K562 (cell line): ENCODE data around the gene GOLGA8T. TPM values are rescaled to one million over a fixed set of nuclear protein-coding genes. Genes with fewer than 3 reads are reported as not detected.
"Not testable (repeated sequence)": the region's sequence is repeated elsewhere in the genome, so short reads cannot be mapped to it uniquely, and the experiment has no call there.

Experiments used
- ATAC-seq: fragments of 200-7000 bp; cut with Tn5 transposase; 3 replicates; pipeline ENCODE4 v1.9.1; 2020; ENCODE audit warnings: moderate library complexity
- BruUV-seq: library from RNA; stranded (reverse); fragments of 400-500 nt; replicated peaks from 2 replicates; lab custom pipeline; 2021; lab: Mats Ljungman, UMichigan
- CTCF ChIA-PET: fragments of 300-600 bp; formaldehyde crosslinking; extraction: SDS; loops from one replicate; lab custom pipeline; 2021; ENCODE audit warnings: low intra/inter-chr PET ratio; lab: Yijun Ruan, JAX
- POLR2A ChIA-PET: fragments of 300-600, 350-650 bp; sonication (Branson Sonifier 250); formaldehyde crosslinking; extraction: SDS; loops from one replicate; lab custom pipeline; 2021; ENCODE audit warnings: antibody characterized with exemption, inconsistent platforms; lab: Yijun Ruan, JAX
- DNase-seq, 4 experiments: peaks; one replicate each; pipeline versions ENCODE4 v3.0.0 to v3.0.0-alpha.2; 2011 to 2018; ENCODE audit warnings: low spot score in 3 of 4, mixed read lengths in 3 of 4; ENCODE audit errors: extremely low read depth in 1 of 4
- FAIRE-seq: peaks from 2 replicates; lab custom pipeline; 2011; peaks lifted over from hg19 to GRCh38; lab: Jason Lieb, UNC
- H2AFZ ChIP-seq: 2 replicates; pipeline ENCODE4 v1.6.0; 2011; ENCODE audit warnings: low read depth, low read length, control low read depth, inconsistent platforms
- H3K27ac ChIP-seq: fragments of 200-600 bp; 3 replicates; pipeline ENCODE4 v1.8.0; 2011; ENCODE audit warnings: low read depth, mild to moderate bottlenecking, control low read depth, inconsistent platforms, low read length, moderate library complexity, mixed read lengths; ENCODE audit errors: extremely low read depth
- H3K27me3 ChIP-seq, 2 experiments: fragments of 300-600 bp in 1 of 2; 2 replicates in 1 of 2; 3 replicates in 1 of 2; pipeline versions ENCODE4 v1.6.0 to v1.8.0; 2011; ENCODE audit warnings: inconsistent platforms in 2 of 2, low read length in 2 of 2, mild to moderate bottlenecking in 1 of 2, mixed read lengths in 1 of 2, moderate library complexity in 1 of 2; ENCODE audit not compliant: control insufficient read depth in 2 of 2, insufficient read depth in 2 of 2
- H3K36me3 ChIP-seq: fragments of 300-600 bp; 3 replicates; pipeline ENCODE4 v1.8.0; 2011; ENCODE audit warnings: mild to moderate bottlenecking, low read length, inconsistent platforms; ENCODE audit not compliant: control insufficient read depth, insufficient read depth
- H3K4me1 ChIP-seq, 2 experiments: fragments of 200-600 bp in 1 of 2; replicated peaks in 1 of 2; 2 replicates in 1 of 2; 3 replicates in 1 of 2; pipeline versions ENCODE4 v1.5.1 to v1.8.0; 2011; ENCODE audit warnings: inconsistent platforms in 2 of 2, low read length in 2 of 2, mild to moderate bottlenecking in 1 of 2, mixed read lengths in 1 of 2, moderate library complexity in 1 of 2; ENCODE audit not compliant: control insufficient read depth in 2 of 2, insufficient read depth in 2 of 2
- H3K4me2 ChIP-seq: 2 replicates; pipeline ENCODE4 v1.6.1; 2011; ENCODE audit warnings: low read length, control low read depth, inconsistent platforms, mixed read lengths; ENCODE audit not compliant: insufficient read depth
- H3K4me3 ChIP-seq: fragments of 200-600 bp; sonication (generic), shearing (Covaris generic); 2 replicates; pipeline ENCODE4 v1.5.1; 2016; ENCODE audit warnings: control low read depth, inconsistent platforms
- H3K79me2 ChIP-seq: fragments of 200-600 bp; 3 replicates; pipeline ENCODE4 v1.8.0; 2011; ENCODE audit warnings: low read length, inconsistent platforms; ENCODE audit not compliant: control insufficient read depth, insufficient read depth
- H3K9ac ChIP-seq, 2 experiments: 2 replicates each; pipeline versions ENCODE4 v1.6.0 to v1.6.1; 2011; ENCODE audit warnings: low read depth in 2 of 2, low read length in 2 of 2, control low read depth in 1 of 2, inconsistent platforms in 1 of 2, mild to moderate bottlenecking in 1 of 2, mixed read lengths in 1 of 2; ENCODE audit not compliant: insufficient read depth in 1 of 2
- H3K9me1 ChIP-seq: one replicate; pipeline ENCODE4 v1.6.0; 2011; ENCODE audit warnings: inconsistent platforms, mild to moderate bottlenecking, low read length, moderate library complexity; ENCODE audit not compliant: control insufficient read depth, insufficient read depth
- H3K9me3 ChIP-seq: replicated peaks from 2 replicates; pipeline ENCODE4 v1.5.1; 2011; ENCODE audit warnings: low read depth, low read length, inconsistent platforms; ENCODE audit not compliant: control insufficient read depth, insufficient read depth
- H4K20me1 ChIP-seq: replicated peaks from 2 replicates; pipeline ENCODE4 v1.6.1; 2011; ENCODE audit warnings: low read length, inconsistent platforms, mixed read lengths; ENCODE audit not compliant: control insufficient read depth, insufficient read depth
- PHF20 ChIP-seq: fragments of 450-650 bp; IDR thresholded peaks from 2 replicates; pipeline ENCODE4 v1.6.1; 2018; ENCODE audit not compliant: partially characterized antibody
- WGBS: fragments of 100-300 bp; shearing (Covaris generic); methylation state at CpG from one replicate; pipeline ENCODE4 v1.1.6; 2016; ENCODE audit warnings: low coverage, mixed read lengths; ENCODE audit not compliant: insufficient coverage; ENCODE audit errors: missing lambda C conversion rate; 5-methylcytosine and 5-hydroxymethylcytosine counted together
- in situ Hi-C: fragments of 300-500 bp; cut with MboI; formaldehyde crosslinking; loops from 4 replicates; pipeline ENCODE4 v1.15.0; 2018; ENCODE audit warnings: inconsistent platforms, mixed read lengths
- intact Hi-C: fragments of 100-400 bp; cut with micrococcal nuclease; formaldehyde crosslinking; loops from 2 replicates; pipeline ENCODE4 v1.14.2; 2022
- polyA plus RNA-seq, 8 experiments: library from polyadenylated mRNA; depleted of rRNA in 4 of 8; stranded (reverse) in 5 of 8; unstranded in 3 of 8; fragments of >200 nt; fragmentation: Nextera tagmentation in 2 of 8; fragmentation: Illumina TruSeq in 1 of 8; extraction: Ambion mirVana in 2 of 8; extraction: Trizol in 1 of 8; gene quantifications; 2 replicates each; pipeline versions ENCODE4 v1.2.1 to v1.2.3, GENCODE V29; 2011 to 2014; ENCODE audit warnings: inconsistent platforms in 1 of 8, missing spikeins in 1 of 8
- total RNA-seq, 7 experiments: library from RNA; depleted of rRNA in 6 of 7; stranded (reverse); fragments of >200 nt in 6 of 7; fragmentation: Illumina TruSeq in 2 of 7; extraction: Trizol in 2 of 7; gene quantifications; 2 replicates each; pipeline versions ENCODE4 v1.2.1 to v1.2.3, GENCODE V29; 2011 to 2021; ENCODE audit warnings: low replicate concordance in 1 of 7

GOLGA8T gene
- total and polyA plus RNA-seq, 9 of the 15 experiments (the other 6 are each of a cell fraction or from before 2014, with no cell fraction given), result not detected

GRCh38 chr15:30173041-30173608, 38.3 kb downstream of the GOLGA8T start:
- FAIRE-seq (peak; percentile 98), ATAC-seq (peak; percentile 97)
- WGBS, result 0% methylated on average over 3 of the region's 11 CpGs
- H3K4me2 ChIP-seq, intact Hi-C loops, CTCF ChIA-PET, BruUV-seq, POLR2A ChIA-PET, H3K9me1 ChIP-seq, DNase-seq, H3K4me3 ChIP-seq, H3K27ac ChIP-seq, H4K20me1 ChIP-seq: not testable (repeated sequence)
- peak; percentile 5 for TF ChIP-seq PHF20
- TF ChIP-seq, all 486 proteins: peak for 1; not testable (repeated sequence) for 485
- H3K79me2 ChIP-seq, H3K4me1 ChIP-seq, H3K36me3 ChIP-seq, H3K9me3 ChIP-seq, H2AFZ ChIP-seq, H3K9ac ChIP-seq, in situ Hi-C loops, H3K27me3 ChIP-seq: not testable (repeated sequence)

GRCh38 chr15:30175291-30175690, 40.4 kb downstream of the GOLGA8T start:
- H3K4me2 ChIP-seq, in situ Hi-C loops, intact Hi-C loops, H3K9ac ChIP-seq, ATAC-seq, FAIRE-seq, H3K4me3 ChIP-seq, BruUV-seq, H2AFZ ChIP-seq, H3K79me2 ChIP-seq, CTCF ChIA-PET, H3K36me3 ChIP-seq, POLR2A ChIA-PET, H3K9me1 ChIP-seq, H3K27ac ChIP-seq, H3K27me3 ChIP-seq, DNase-seq, H4K20me1 ChIP-seq, H3K4me1 ChIP-seq, H3K9me3 ChIP-seq: not testable (repeated sequence)
- WGBS, result 0% methylated on average over 3 of the region's 6 CpGs

GRCh38 chr15:30176613-30177012, 41.8 kb downstream of the GOLGA8T start:
- H3K9ac ChIP-seq, in situ Hi-C loops, H3K9me3 ChIP-seq, H2AFZ ChIP-seq, BruUV-seq, intact Hi-C loops, H3K9me1 ChIP-seq, H3K4me3 ChIP-seq, H3K27me3 ChIP-seq, CTCF ChIA-PET, H3K79me2 ChIP-seq, H3K27ac ChIP-seq, POLR2A ChIA-PET, H3K36me3 ChIP-seq, DNase-seq, FAIRE-seq, ATAC-seq, H4K20me1 ChIP-seq, H3K4me1 ChIP-seq, H3K4me2 ChIP-seq: not testable (repeated sequence)
- no CpG with 5 or more reads among the region's 3 CpGs for WGBS

GRCh38 chr15:30179814-30180213, 45.0 kb downstream of the GOLGA8T start:
- intact Hi-C loops, H3K79me2 ChIP-seq, H3K9me3 ChIP-seq, FAIRE-seq, H3K27me3 ChIP-seq, BruUV-seq, CTCF ChIA-PET, H4K20me1 ChIP-seq, H3K9ac ChIP-seq, DNase-seq, H2AFZ ChIP-seq, H3K9me1 ChIP-seq, H3K4me3 ChIP-seq, POLR2A ChIA-PET, H3K4me2 ChIP-seq, H3K27ac ChIP-seq, in situ Hi-C loops, H3K4me1 ChIP-seq, ATAC-seq, H3K36me3 ChIP-seq: not testable (repeated sequence)
